Neuron (in vitro differentiated cells): ENCODE data around the gene BFSP2.

Source experiments
- H2AFZ ChIP-seq: one replicate; pipeline ENCODE4 v1.6.1; 2013; ENCODE audit warnings: low read depth, mild to moderate bottlenecking, inconsistent platforms, low read length, moderate library complexity
- H3K27me3 ChIP-seq: one replicate; pipeline ENCODE4 v1.6.1; 2013; ENCODE audit warnings: low read length; ENCODE audit not compliant: insufficient read depth
- H3K36me3 ChIP-seq: one replicate; pipeline ENCODE4 v1.6.1; 2013; ENCODE audit warnings: low read length; ENCODE audit not compliant: insufficient read depth
- H3K4me1 ChIP-seq: one replicate; pipeline ENCODE4 v1.6.1; 2013; ENCODE audit warnings: low read length; ENCODE audit not compliant: insufficient read depth
- H3K4me3 ChIP-seq: 2 replicates; pipeline ENCODE4 v1.5.1; 2013; ENCODE audit warnings: mild to moderate bottlenecking, low read length, moderate library complexity
- H3K9me3 ChIP-seq: one replicate; pipeline ENCODE4 v1.6.1; 2013; ENCODE audit warnings: low read length

BFSP2 gene

DNA sequence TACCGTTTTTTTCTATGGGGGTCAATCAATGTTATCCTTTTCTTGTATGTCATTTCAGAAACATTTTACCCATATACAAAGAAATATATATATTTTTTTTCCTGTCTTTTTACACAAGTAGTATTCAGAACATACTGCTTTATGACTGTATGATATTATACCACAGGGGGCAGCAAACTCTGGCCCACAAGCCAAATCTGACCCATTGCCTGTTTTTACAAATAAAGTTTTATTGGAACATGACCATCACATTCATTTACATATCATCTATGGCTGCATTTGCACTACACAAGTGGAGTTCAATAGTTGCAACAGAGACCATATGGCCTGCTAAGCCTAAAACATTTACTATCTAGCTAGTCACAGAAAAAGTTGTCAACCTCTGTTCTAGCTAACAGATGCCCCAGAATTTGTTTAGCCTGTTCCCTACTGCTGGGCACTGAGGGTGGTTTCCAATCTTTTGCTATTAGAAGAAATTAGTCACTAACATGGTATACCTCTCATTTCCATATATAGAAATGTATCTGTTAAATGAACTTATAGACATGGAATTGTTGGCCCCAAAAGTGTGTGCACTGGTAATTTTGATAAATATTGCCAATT, 57.7 kb downstream of the BFSP2 start:
- H3K4me3 ChIP-seq: no peak overlapping the region
- no peak overlapping the region for H2AFZ ChIP-seq
- H3K36me3 ChIP-seq: no peaks in the 10 kb centered on the region
- peaks cover 7% of the 10 kb centered on the region for H3K4me1 ChIP-seq
- no peaks in the 10 kb centered on the region for H3K27me3 ChIP-seq
- no peaks in the 10 kb centered on the region for H3K9me3 ChIP-seq

DNA sequence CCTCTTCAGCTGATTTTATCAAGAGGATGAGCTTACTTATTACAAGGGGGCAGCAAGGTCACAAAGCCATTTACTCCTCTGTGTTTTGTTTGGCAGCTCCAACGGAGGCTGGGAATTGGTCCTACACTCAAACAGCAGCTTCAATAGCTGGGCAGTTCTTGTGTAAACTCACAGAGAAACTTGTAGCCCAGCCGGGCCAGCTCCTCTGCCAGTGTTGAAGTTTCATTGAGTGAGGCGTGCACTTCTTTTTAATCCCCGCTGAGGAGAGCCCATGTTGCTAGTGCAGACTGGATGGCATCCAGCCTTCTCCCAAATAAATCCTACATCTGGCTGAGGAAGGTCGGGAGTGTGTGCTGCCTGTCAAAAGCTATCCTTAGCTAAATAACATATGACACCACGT, 59.5 kb downstream of the BFSP2 start:
- Histone ChIP-seq H3K4me1 (no peaks in the 10 kb centered on the region), H3K4me3 (no peak overlapping the region), H3K27me3 (no peaks in the 10 kb centered on the region), H2AFZ (no peak overlapping the region), H3K9me3 (no peaks in the 10 kb centered on the region), H3K36me3 (no peaks in the 10 kb centered on the region)

DNA sequence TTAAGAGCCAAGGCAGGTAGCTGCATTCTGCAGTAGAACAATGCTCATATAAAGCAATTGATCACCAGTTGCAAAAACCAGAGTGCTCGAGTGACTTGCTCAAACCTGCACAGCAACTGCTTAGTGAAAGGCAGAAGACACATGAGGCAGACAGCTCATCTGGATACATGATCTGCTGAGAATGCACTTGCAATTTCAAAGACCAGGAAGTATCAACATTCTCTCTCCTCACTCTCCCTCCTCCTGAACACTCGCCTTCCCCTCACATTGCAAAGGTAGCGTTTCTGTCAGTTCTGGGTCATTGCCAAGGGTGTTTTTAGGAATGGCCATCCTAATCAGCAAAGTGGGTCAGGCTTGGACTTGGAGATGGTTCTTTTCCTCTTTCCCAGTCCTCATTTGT, 61.0 kb downstream of the BFSP2 start:
- Histone ChIP-seq H3K36me3 (no peaks in the 10 kb centered on the region), H3K9me3 (no peaks in the 10 kb centered on the region), H3K4me3 (no peak overlapping the region), H2AFZ (no peak overlapping the region), H3K27me3 (no peaks in the 10 kb centered on the region), H3K4me1 (no peaks in the 10 kb centered on the region)

DNA sequence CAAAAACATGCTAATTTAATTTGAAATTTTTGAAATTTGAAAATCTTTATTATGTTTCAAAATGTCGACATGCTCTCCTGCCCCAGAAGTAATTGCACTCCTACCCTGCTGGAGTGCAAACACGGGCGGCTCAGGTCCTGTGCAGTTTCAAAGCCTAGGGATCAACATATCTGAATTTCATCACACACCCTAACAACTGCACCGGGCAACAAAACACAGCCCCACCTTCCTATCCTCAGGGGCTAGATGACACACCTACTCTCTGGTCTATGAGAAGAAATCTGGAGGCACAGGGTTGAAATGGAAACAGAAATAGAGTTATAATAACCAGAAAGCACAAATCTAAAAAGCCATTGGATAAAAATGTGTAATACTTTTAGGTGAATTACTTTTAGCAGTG, 61.4 kb downstream of the BFSP2 start:
- Histone ChIP-seq H3K9me3 (no peaks in the 10 kb centered on the region), H3K27me3 (no peaks in the 10 kb centered on the region), H3K4me3 (no peak overlapping the region), H3K36me3 (no peaks in the 10 kb centered on the region), H2AFZ (no peak overlapping the region), H3K4me1 (no peaks in the 10 kb centered on the region)

GRCh38 chr3:133463347-133463860, 63.5 kb downstream of the BFSP2 start:
- H3K9me3 ChIP-seq: no peaks in the 10 kb centered on the region
- no peaks in the 10 kb centered on the region for H3K4me1 ChIP-seq
- H3K36me3 ChIP-seq: no peaks in the 10 kb centered on the region
- no peaks in the 10 kb centered on the region for H3K27me3 ChIP-seq
- no peak overlapping the region for H2AFZ ChIP-seq
- H3K4me3 ChIP-seq: no peak overlapping the region

- Histone ChIP-seq H2AFZ (no peak overlapping the region), H3K36me3 (no peaks in the 10 kb centered on the region), H3K4me1 (no peaks in the 10 kb centered on the region)
Observed at GRCh38 chr3:133464573-133464972, 64.7 kb downstream of the BFSP2 start.

GRCh38 chr3:133466531-133467386, 66.9 kb downstream of the BFSP2 start:
- Histone ChIP-seq H2AFZ (no peak overlapping the region), H3K36me3 (no peaks in the 10 kb centered on the region), H3K4me1 (no peaks in the 10 kb centered on the region), H3K4me3 (no peak overlapping the region), H3K27me3 (no peaks in the 10 kb centered on the region), H3K9me3 (no peaks in the 10 kb centered on the region)

More at GRCh38 chr3:133464573-133464972, 64.7 kb downstream of the BFSP2 start:
- H3K9me3 ChIP-seq: no peaks in the 10 kb centered on the region
- no peaks in the 10 kb centered on the region for H3K27me3 ChIP-seq
- H3K4me3 ChIP-seq: no peak overlapping the region

DNA sequence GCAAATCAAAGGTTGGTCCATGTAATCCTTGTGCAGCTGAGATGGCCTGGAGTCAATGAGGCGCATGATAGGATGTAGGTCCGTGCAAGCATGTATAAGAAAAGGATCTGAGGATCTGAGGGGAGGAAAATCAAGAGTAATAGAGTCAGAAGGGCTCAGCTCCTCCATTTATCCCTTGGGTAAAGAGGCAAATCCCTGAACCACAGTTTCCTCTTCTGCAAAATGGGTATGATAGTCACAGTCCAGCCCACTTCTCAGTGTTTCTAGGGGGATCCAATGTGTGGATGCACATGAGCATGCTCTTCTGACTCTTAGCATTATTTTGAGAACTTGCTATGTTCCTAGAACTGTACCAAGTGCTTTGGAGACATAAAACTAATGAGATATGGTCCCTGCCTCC, 67.9 kb downstream of the BFSP2 start:
- H3K4me1 ChIP-seq: peaks cover under 1% of the 10 kb centered on the region

DNA sequence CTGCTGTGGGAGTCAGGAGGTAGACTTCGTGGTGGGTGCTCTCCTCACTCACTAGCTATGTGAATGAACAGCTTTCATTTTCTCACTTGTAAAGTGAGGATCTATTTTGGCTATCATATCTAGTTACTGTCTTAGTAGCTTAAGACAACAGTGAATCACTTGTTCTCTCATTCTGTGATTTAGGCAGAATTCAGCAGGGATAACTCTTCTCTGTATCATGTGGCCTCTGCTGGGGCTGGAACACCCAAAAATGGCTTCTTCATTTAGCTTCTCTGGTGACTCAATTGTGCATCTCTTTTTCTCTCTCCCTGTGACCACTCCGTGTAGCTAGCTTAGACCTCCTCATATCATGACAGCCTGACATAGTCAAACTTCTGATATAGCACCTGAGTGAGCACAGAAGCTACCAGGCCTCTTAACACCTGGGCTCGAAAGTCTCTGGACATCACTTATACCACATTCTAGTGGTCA, 68.4 kb downstream of the BFSP2 start:
- no peak overlapping the region for H2AFZ ChIP-seq
- H3K36me3 ChIP-seq: no peaks in the 10 kb centered on the region
- peaks cover 6% of the 10 kb centered on the region for H3K4me1 ChIP-seq

More for the DNA sequence above, 67.9 kb downstream of the BFSP2 start:
- H3K9me3 ChIP-seq: no peaks in the 10 kb centered on the region
- no peak overlapping the region for H2AFZ ChIP-seq
- H3K36me3 ChIP-seq: no peaks in the 10 kb centered on the region
- H3K4me3 ChIP-seq: no peak overlapping the region
- H3K27me3 ChIP-seq: no peaks in the 10 kb centered on the region

DNA sequence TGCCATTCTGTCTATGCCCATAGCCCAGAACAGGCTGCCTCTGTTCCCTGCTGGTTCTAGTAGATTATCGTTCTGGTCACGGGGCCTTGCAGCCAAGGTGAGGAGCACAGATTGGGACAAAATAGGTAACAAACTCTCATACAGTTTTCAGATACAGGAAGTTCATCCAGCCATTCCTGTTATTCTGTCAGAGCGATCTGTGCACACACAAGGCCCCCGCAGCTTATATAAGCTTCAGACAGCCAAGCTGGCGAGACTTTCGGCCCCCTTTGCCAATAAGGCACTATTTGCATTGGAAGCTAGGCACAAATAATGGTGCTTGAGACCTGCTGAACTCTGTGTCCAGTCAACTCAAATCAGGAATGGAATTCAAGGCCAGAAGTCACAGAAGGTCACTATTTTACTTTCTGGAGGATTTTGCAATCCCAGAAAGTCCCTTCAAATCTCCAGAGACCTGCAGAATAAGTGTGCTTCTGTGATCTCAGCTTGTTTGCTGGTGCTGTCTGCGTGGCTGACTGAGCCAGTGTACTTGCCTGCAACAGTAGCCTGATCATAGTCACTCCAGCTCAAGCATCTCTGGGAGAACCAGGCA, 69.4 kb downstream of the BFSP2 start:
- H3K27me3 ChIP-seq: no peaks in the 10 kb centered on the region
- H3K9me3 ChIP-seq: no peaks in the 10 kb centered on the region
- H3K4me3 ChIP-seq: no peak overlapping the region
- H3K4me1 ChIP-seq: peaks cover 14% of the 10 kb centered on the region
- H3K36me3 ChIP-seq: no peaks in the 10 kb centered on the region
- no peak overlapping the region for H2AFZ ChIP-seq

More for the DNA sequence above, 68.4 kb downstream of the BFSP2 start:
- Histone ChIP-seq H3K4me3 (no peak overlapping the region), H3K27me3 (no peaks in the 10 kb centered on the region), H3K9me3 (no peaks in the 10 kb centered on the region)

- no peaks in the 10 kb centered on the region for H3K36me3 ChIP-seq
- no peak overlapping the region for H2AFZ ChIP-seq
- peaks cover 18% of the 10 kb centered on the region for H3K4me1 ChIP-seq
- H3K4me3 ChIP-seq: no peak overlapping the region
- no peaks in the 10 kb centered on the region for H3K27me3 ChIP-seq
- no peaks in the 10 kb centered on the region for H3K9me3 ChIP-seq
Observed at GRCh38 chr3:133472242-133472641, 72.4 kb downstream of the BFSP2 start.

DNA sequence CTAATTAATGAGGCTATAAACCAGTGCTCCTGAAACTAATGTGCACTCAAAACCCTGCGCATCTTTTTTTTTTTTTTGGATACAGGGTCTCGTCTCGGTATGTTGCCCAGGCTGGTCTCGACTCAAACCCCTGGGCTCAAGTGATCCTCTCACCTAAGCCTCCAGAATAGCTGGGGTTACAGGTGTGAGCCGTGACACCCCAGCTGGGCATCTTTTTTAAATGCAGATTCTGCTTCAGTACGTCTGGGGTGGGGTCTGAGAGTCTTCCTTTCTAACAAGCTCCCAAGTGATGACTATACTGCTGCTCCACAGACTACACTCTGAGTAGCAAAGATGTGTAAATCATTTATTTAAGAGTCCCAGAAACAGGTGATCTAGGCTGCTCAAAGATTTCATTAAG, 73.0 kb downstream of the BFSP2 start:
- Histone ChIP-seq H2AFZ (no peak overlapping the region), H3K9me3 (no peaks in the 10 kb centered on the region), H3K4me1 (peaks cover 18% of the 10 kb centered on the region), H3K36me3 (no peaks in the 10 kb centered on the region), H3K27me3 (no peaks in the 10 kb centered on the region), H3K4me3 (no peak overlapping the region)
